Osteocyte (in vitro differentiated cells): Measurements from ENCODE around the gene TULP1. TPM values are rescaled to one million over a fixed set of nuclear protein-coding genes. Genes with fewer than 3 reads are reported as not detected.

Experiments
- DNase-seq: peaks from one replicate; pipeline ENCODE4 v3.0.0; 2021; ENCODE audit warnings: mixed read lengths; ENCODE audit not compliant: unreplicated experiment; ENCODE audit errors: extremely low spot score
- H3K27ac Mint-ChIP-seq: one replicate; pipeline ENCODE4 v1.8.0; 2021; ENCODE audit warnings: mild to moderate bottlenecking, mixed read lengths; ENCODE audit not compliant: unreplicated experiment
- H3K27me3 Mint-ChIP-seq: one replicate; pipeline ENCODE4 v1.8.0; 2021; ENCODE audit warnings: mixed read lengths; ENCODE audit not compliant: unreplicated experiment
- H3K36me3 Mint-ChIP-seq: one replicate; pipeline ENCODE4 v1.8.0; 2021; ENCODE audit warnings: mixed read lengths; ENCODE audit not compliant: unreplicated experiment
- H3K4me1 Mint-ChIP-seq: one replicate; pipeline ENCODE4 v1.8.0; 2021; ENCODE audit warnings: mixed read lengths; ENCODE audit not compliant: unreplicated experiment
- H3K4me3 Mint-ChIP-seq: one replicate; pipeline ENCODE4 v1.8.0; 2021; ENCODE audit warnings: mild to moderate bottlenecking, moderate library complexity, mixed read lengths; ENCODE audit not compliant: unreplicated experiment
- H3K9me3 Mint-ChIP-seq: one replicate; pipeline ENCODE4 v1.8.0; 2021; ENCODE audit warnings: mixed read lengths; ENCODE audit not compliant: unreplicated experiment
- CTCF ChIP-seq: fragments of 200-600 bp; sonication (generic); IDR thresholded peaks from 2 replicates; pipeline ENCODE4 v1.5.0; 2021; ENCODE audit warnings: antibody characterized with exemption, mild to moderate bottlenecking, moderate library complexity
- total RNA-seq: library from RNA; stranded (reverse); gene quantifications from 2 replicates; pipeline ENCODE4 v1.2.1, GENCODE V29; 2021

TULP1 gene
- total RNA-seq, 1 donor from 2014 or later, result not detected

GRCh38 chr6:35468980-35469750 is 43.5 kb downstream of the TULP1 start:
- H3K4me3 Mint-ChIP-seq, result peak overlapping the region; percentile 98
- H3K9me3 Mint-ChIP-seq, result no peaks in the 10 kb centered on the region
- no peak for DNase-seq
- peaks cover 39% of the 10 kb centered on the region for H3K4me1 Mint-ChIP-seq
- peak overlapping the region; percentile 98 for H3K27ac Mint-ChIP-seq
- peaks cover 20% of the 10 kb centered on the region for H3K36me3 Mint-ChIP-seq
- H3K27me3 Mint-ChIP-seq, result no peaks in the 10 kb centered on the region
- TF ChIP-seq CTCF, result no peak

GRCh38 chr6:35468181-35468979 is 44.3 kb downstream of the TULP1 start, which contains the start of gene RPL10A:
Gene RPL10A (plus strand): TSS chr6:35468401. CDS start chr6:35468435, 34 bp downstream.
- TF ChIP-seq CTCF, result peak; percentile 98
- Mint-ChIP-seq H3K36me3 (peaks cover 24% of the 10 kb centered on the region), H3K9me3 (no peaks in the 10 kb centered on the region), H3K4me3 (peak within 1 kb of the TSS; percentile 98), H3K4me1 (peaks cover 39% of the 10 kb centered on the region), H3K27ac (peak within 1 kb of the TSS; percentile 98), H3K27me3 (no peaks in the 10 kb centered on the region)
- DNase-seq, result peak; percentile 97

- no peak for DNase-seq
- H3K9me3 Mint-ChIP-seq, result no peaks in the 10 kb centered on the region
- H3K4me1 Mint-ChIP-seq, result peaks cover 21% of the 10 kb centered on the region
- H3K27me3 Mint-ChIP-seq, result no peaks in the 10 kb centered on the region
- no peak overlapping the region for H3K4me3 Mint-ChIP-seq
- peaks cover 26% of the 10 kb centered on the region for H3K36me3 Mint-ChIP-seq
- no peak for TF ChIP-seq CTCF
- H3K27ac Mint-ChIP-seq, result no peak overlapping the region
These were observed 47.0 kb downstream of the TULP1 start for GRCh38 chr6:35465646-35466045.

GRCh38 chr6:35463292-35463691 is 49.4 kb downstream of the TULP1 start:
- Mint-ChIP-seq H3K36me3 (peaks cover 16% of the 10 kb centered on the region), H3K27ac (no peak overlapping the region), H3K4me3 (no peak overlapping the region), H3K9me3 (no peaks in the 10 kb centered on the region), H3K27me3 (no peaks in the 10 kb centered on the region), H3K4me1 (peaks cover 7% of the 10 kb centered on the region)
- TF ChIP-seq CTCF, result no peak
- no peak for DNase-seq

GRCh38 chr6:35461270-35461669 is 51.4 kb downstream of the TULP1 start:
- H3K9me3 Mint-ChIP-seq, result no peaks in the 10 kb centered on the region
- H3K36me3 Mint-ChIP-seq, result peaks cover 16% of the 10 kb centered on the region
- H3K27me3 Mint-ChIP-seq, result no peaks in the 10 kb centered on the region
- H3K4me3 Mint-ChIP-seq, result no peak overlapping the region
- no peak overlapping the region for H3K27ac Mint-ChIP-seq
- no peak for DNase-seq
- no peaks in the 10 kb centered on the region for H3K4me1 Mint-ChIP-seq
- no peak for TF ChIP-seq CTCF
